Measurements from ENCODE around the gene PAK2. TPM values are rescaled to one million over a fixed set of nuclear protein-coding genes. Genes with fewer than 3 reads are reported as not detected.
A peak's percentile ranks its signal among the peaks of the same experiment; 100 is the strongest.

The PAK2 gene
- polyA plus RNA-seq, 1 of the 3 experiments (the other 2 are of a cell fraction), result 27.9 TPM

DNA sequence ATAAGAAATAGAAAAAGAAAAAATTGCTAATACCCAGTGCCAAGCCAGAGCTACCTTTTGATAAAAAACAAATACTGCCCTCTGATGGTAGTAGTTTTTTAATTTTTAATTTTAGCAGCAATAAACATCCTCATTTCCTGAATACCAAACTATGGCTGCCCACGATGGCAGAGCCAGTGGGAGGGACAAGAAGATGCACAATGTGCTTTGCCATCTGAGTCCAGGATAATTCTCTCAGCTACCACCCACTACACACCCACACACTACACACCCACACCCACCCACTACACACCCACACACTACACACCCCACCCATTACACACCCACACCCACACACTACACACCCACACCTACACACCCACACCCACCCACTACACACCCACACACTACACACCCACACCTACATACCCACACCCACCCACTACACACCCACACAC, 45.4 kb upstream of the PAK2 start:
- Histone ChIP-seq H3K9me3 (no peaks in the 10 kb centered on the region), H3K79me2 (ENCODE audit: insufficient read depth) (no peaks in the 10 kb centered on the region), H4K20me1 (ENCODE audit: insufficient read depth) (no peaks in the 10 kb centered on the region), H3K9ac (no peak overlapping the region), H3K4me1 (ENCODE audit: control insufficient read depth in 1 of 2, insufficient read depth in 2 of 2, low read depth in 1 of 2, low read length in 1 of 2) (no peaks in the 10 kb centered on the region), H3K4me3 (ENCODE audit: low read depth in 2 of 2, low read length in 1 of 2) (no peak overlapping the region), H3K9me2 (no peaks in the 10 kb centered on the region), H3K36me3 (replicated peaks in 1 of 2; ENCODE audit: control insufficient read depth in 1 of 2, insufficient read depth in 2 of 2, low read length in 1 of 2) (no peaks in the 10 kb centered on the region), H3F3A (replicated peaks; ENCODE audit: insufficient read depth) (no peaks in the 10 kb centered on the region), H2AFZ (ENCODE audit: low read depth) (no peak overlapping the region), H3K27me3 (ENCODE audit: insufficient read depth) (no peaks in the 10 kb centered on the region), H3K27ac (ENCODE audit: low read depth in 2 of 2, low read length in 1 of 2) (no peak overlapping the region), H3K4me2 (no peak overlapping the region)
- 0 out of 2 replicates have a peak, but pooled peaks have one; percentile 6 for TF ChIP-seq SMC3 (IDR thresholded peaks at IDR 0.05; ENCODE audit: low read depth, low read length)
- no peak for TF ChIP-seq EZH2phosphoT487 (IDR thresholded peaks at IDR 0.05; ENCODE audit: borderline replicate concordance, low read depth)
- no peak for TF ChIP-seq TAF1 (IDR thresholded peaks at IDR 0.05; ENCODE audit: borderline replicate concordance, low read depth, low read length)
- peak; percentile 37 for TF ChIP-seq RAD21 (IDR thresholded peaks at IDR 0.05; ENCODE audit: low read length)
- TF ChIP-seq, protein P1, sequence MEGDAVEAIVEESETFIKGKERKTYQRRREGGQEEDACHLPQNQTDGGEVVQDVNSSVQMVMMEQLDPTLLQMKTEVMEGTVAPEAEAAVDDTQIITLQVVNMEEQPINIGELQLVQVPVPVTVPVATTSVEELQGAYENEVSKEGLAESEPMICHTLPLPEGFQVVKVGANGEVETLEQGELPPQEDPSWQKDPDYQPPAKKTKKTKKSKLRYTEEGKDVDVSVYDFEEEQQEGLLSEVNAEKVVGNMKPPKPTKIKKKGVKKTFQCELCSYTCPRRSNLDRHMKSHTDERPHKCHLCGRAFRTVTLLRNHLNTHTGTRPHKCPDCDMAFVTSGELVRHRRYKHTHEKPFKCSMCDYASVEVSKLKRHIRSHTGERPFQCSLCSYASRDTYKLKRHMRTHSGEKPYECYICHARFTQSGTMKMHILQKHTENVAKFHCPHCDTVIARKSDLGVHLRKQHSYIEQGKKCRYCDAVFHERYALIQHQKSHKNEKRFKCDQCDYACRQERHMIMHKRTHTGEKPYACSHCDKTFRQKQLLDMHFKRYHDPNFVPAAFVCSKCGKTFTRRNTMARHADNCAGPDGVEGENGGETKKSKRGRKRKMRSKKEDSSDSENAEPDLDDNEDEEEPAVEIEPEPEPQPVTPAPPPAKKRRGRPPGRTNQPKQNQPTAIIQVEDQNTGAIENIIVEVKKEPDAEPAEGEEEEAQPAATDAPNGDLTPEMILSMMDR (IDR thresholded peaks at IDR 0.05), result peak; percentile 35; the same call in 1 of the 2 replicates
- CTCF ChIA-PET, result interaction anchor here (0.6 to 1.3 kb wide), 5 partner anchors 9 to 167 kb away, joined by 3 to 8 read pairs (median 3); no protein-coding TSS in a partner anchor
- POLR2A ChIA-PET, result no interaction called here
- 0% methylated on average over 1 of the region's 1 CpG for WGBS (ENCODE audit: low lambda C conversion rate)
- peak; percentile 51 for DNase-seq

DNA sequence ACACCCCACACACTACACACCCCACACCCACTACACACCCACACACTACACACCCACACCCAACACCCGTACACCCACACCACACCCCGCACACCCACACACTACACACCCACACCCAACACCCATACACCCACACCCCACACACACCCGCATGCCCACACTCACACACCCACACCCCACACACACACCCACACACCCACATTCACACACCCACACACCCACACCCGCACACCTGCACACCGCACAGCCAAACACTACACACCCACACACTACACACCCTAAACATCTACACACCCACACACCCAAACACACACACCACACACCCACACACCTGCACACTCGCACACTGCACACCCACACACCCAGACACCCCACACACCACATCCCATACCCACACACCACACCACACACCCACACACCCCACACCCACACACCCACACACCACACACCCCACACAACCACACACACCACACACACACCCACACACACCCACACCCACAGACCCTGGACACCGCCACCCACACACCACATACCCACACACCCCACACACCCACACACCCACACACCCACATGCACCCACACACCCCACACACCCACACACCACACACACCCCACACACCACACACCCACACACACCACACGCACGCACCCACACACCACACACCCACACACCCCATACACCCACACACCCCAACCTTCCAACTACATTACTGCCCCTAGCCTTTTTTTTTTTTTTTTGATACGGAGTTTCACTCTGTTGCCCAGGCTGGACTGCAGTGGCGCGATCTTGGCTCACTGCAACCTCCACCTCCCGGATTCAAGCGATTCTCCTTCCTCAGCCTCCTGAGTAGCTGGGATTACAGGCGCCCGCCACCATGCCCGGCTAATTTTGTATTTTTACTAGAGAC, 44.5 kb upstream of the PAK2 start:
- no peaks in the 10 kb centered on the region for H3K9me3 ChIP-seq
- TF ChIP-seq EZH2phosphoT487 (IDR thresholded peaks at IDR 0.05; ENCODE audit: borderline replicate concordance, low read depth), result no peak
- no peak for TF ChIP-seq RCOR1 (IDR thresholded peaks at IDR 0.05; ENCODE audit: low read length)
- TF ChIP-seq FOSL2 (IDR thresholded peaks at IDR 0.05; ENCODE audit: borderline replicate concordance, low read depth), result no peak
- no peak for TF ChIP-seq FOXJ3 (CRISPR knock-in tag; IDR thresholded peaks at IDR 0.05)
- no peak for TF ChIP-seq FOXM1 (IDR thresholded peaks at IDR 0.05; ENCODE audit: low read depth)
- no peak for TF ChIP-seq SMC3 (IDR thresholded peaks at IDR 0.05; ENCODE audit: low read depth, low read length)
- no peak for TF ChIP-seq GATA2 (CRISPR knock-in tag; IDR thresholded peaks at IDR 0.05)
- TF ChIP-seq TAF1 (IDR thresholded peaks at IDR 0.05; ENCODE audit: borderline replicate concordance, low read depth, low read length), result no peak
- TF ChIP-seq NFIC (IDR thresholded peaks at IDR 0.05; ENCODE audit: borderline replicate concordance), result no peak
- no peak for TF ChIP-seq TEAD4 (IDR thresholded peaks at IDR 0.05; ENCODE audit: borderline replicate concordance, insufficient read depth)
- TF ChIP-seq JUND (IDR thresholded peaks at IDR 0.05), result no peak
- TF ChIP-seq ELF1 (IDR thresholded peaks at IDR 0.05), result no peak
- no peak for TF ChIP-seq RFX5 (IDR thresholded peaks at IDR 0.05; ENCODE audit: low read length)
- no peak for TF ChIP-seq YY1 (IDR thresholded peaks at IDR 0.05; ENCODE audit: low read depth)
- TF ChIP-seq, protein P2, sequence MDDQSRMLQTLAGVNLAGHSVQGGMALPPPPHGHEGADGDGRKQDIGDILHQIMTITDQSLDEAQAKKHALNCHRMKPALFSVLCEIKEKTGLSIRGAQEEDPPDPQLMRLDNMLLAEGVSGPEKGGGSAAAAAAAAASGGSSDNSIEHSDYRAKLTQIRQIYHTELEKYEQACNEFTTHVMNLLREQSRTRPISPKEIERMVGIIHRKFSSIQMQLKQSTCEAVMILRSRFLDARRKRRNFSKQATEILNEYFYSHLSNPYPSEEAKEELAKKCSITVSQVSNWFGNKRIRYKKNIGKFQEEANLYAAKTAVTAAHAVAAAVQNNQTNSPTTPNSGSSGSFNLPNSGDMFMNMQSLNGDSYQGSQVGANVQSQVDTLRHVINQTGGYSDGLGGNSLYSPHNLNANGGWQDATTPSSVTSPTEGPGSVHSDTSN (IDR thresholded peaks at IDR 0.05), result no peak
- TF ChIP-seq ZBTB33 (IDR thresholded peaks at IDR 0.05; ENCODE audit: borderline replicate concordance, low read depth), result no peak
- H3K4me1 ChIP-seq (ENCODE audit: control insufficient read depth in 1 of 2, insufficient read depth in 2 of 2, low read depth in 1 of 2, low read length in 1 of 2), result no peaks in the 10 kb centered on the region
- H3K9ac ChIP-seq, result no peak overlapping the region
- DNase-seq, result no peak
- CTCF ChIA-PET, result interaction anchor here (1.3 to 2.9 kb wide), 3 partner anchors 10 to 171 kb away, joined by 3 to 15 read pairs (median 3); no protein-coding TSS in a partner anchor
- H3K79me2 ChIP-seq (ENCODE audit: insufficient read depth), result no peaks in the 10 kb centered on the region
- no peak overlapping the region for H2AFZ ChIP-seq (ENCODE audit: low read depth)
- no peaks in the 10 kb centered on the region for H3F3A ChIP-seq (replicated peaks; ENCODE audit: insufficient read depth)
- no peaks in the 10 kb centered on the region for H4K20me1 ChIP-seq (ENCODE audit: insufficient read depth)
- H3K4me3 ChIP-seq (ENCODE audit: low read depth in 2 of 2, low read length in 1 of 2), result no peak overlapping the region
- WGBS (ENCODE audit: low lambda C conversion rate), result 92% methylated on average over 17 of the region's 17 CpGs
- H3K27me3 ChIP-seq (ENCODE audit: insufficient read depth), result no peaks in the 10 kb centered on the region
- no peaks in the 10 kb centered on the region for H3K36me3 ChIP-seq (replicated peaks in 1 of 2; ENCODE audit: control insufficient read depth in 1 of 2, insufficient read depth in 2 of 2, low read length in 1 of 2)
- H3K4me2 ChIP-seq, result no peak overlapping the region
- POLR2A ChIA-PET, result no interaction called here
- H3K27ac ChIP-seq (ENCODE audit: low read depth in 2 of 2, low read length in 1 of 2), result no peak overlapping the region
- H3K9me2 ChIP-seq, result no peaks in the 10 kb centered on the region
